H1 (cell line): Measurements from ENCODE around the gene ETFB. TPM values are rescaled to one million over a fixed set of nuclear protein-coding genes. Genes with fewer than 3 reads are reported as not detected.

ENCODE experiments used
- FOSL1 ChIP-seq: IDR thresholded peaks from 2 replicates; pipeline ENCODE4 v1.6.1; 2011; ENCODE audit warnings: mild to moderate bottlenecking, low read depth, low read length, moderate library complexity; ENCODE audit not compliant: insufficient read depth
- KDM5A ChIP-seq: fragments of 200-600 bp; IDR thresholded peaks from 2 replicates; pipeline ENCODE4 v1.7.1; 2012; ENCODE audit warnings: mild to moderate bottlenecking, low read length, inconsistent platforms, mixed read lengths
- NRF1 ChIP-seq: IDR thresholded peaks from 2 replicates; pipeline ENCODE4 v1.6.1; 2011; ENCODE audit warnings: mild to moderate bottlenecking, low read depth, low read length, improper control_type of control experiment
- polyA plus RNA-seq, 7 experiments: library from polyadenylated mRNA; depleted of rRNA in 3 of 7; stranded (reverse) in 5 of 7; unstranded in 2 of 7; fragments of >200 nt in 5 of 7; fragments of 200-250 nt in 2 of 7; gene quantifications; 1 replicate in 5 of 7; 2 replicates in 1 of 7; 4 replicates in 1 of 7; pipeline versions ENCODE4 v1.2.1 to v1.2.3, GENCODE V29; 2011 to 2013; ENCODE audit warnings: missing spikeins in 2 of 7, mixed read lengths in 2 of 7
- total RNA-seq: library from RNA; stranded (reverse); fragmentation: NEBNext Ultra II Directional; extraction: Animal tissue kit (Norgen Biotek cat#: 25700); gene quantifications from 2 replicates; pipeline ENCODE4 v1.2.1, GENCODE V29; 2021
- TF ChIP-seq, protein P1 (sequence below): fragments of 300-600 bp; sonication (generic); IDR thresholded peaks from 2 replicates; pipeline ENCODE4 v1.7.1; 2012; ENCODE audit warnings: low read length, moderate library complexity, mild to moderate bottlenecking, inconsistent platforms; ENCODE audit not compliant: insufficient replicate concordance
- TF ChIP-seq, protein P2 (sequence below): IDR thresholded peaks from 2 replicates; pipeline ENCODE4 v1.6.1; 2012; ENCODE audit warnings: inconsistent platforms

Gene ETFB
- total and polyA plus RNA-seq, 2 of the 8 experiments (the other 6 are each of a cell fraction or from before 2014, with no cell fraction given), result 40.0 to 66.5 TPM

DNA sequence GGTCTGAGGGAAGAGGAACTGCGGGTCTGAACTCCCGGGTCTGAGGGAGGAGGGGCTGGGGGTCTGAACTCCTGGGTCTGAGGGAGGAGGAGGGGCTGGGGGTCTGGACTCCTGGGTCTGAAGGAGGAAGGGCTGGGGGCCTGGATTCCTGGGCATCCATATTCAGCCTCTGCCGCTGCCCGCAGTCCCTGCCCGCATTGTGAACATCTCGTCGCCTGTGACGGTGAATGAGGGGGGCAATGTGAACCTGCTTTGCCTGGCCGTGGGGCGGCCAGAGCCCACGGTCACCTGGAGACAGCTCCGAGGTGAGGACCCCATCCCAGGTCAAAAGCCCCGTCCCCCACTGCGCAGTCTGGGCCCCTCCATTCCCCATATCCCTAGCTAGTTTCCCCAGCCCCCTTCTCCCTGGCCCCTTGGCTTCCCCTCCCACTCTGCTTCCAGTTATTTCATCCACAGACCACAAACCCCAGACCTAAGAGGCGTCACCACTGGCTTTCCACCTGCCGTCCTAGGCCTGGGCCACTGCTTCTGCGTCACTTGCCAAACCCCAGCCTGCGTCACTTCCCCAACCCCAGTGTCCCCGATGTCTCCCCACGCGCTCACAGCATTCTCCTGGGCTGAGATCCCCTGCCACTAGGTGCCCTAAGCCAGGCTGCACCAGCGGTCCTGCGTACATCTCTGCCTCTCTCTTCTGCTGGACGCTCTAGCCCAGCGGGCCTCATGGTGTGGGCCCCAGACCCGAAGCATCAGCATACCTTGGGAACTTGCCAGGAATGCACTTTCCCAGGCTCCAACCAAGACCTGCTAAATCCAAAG, 40.8 kb downstream of the ETFB start (continued):
- TF ChIP-seq, protein P1, sequence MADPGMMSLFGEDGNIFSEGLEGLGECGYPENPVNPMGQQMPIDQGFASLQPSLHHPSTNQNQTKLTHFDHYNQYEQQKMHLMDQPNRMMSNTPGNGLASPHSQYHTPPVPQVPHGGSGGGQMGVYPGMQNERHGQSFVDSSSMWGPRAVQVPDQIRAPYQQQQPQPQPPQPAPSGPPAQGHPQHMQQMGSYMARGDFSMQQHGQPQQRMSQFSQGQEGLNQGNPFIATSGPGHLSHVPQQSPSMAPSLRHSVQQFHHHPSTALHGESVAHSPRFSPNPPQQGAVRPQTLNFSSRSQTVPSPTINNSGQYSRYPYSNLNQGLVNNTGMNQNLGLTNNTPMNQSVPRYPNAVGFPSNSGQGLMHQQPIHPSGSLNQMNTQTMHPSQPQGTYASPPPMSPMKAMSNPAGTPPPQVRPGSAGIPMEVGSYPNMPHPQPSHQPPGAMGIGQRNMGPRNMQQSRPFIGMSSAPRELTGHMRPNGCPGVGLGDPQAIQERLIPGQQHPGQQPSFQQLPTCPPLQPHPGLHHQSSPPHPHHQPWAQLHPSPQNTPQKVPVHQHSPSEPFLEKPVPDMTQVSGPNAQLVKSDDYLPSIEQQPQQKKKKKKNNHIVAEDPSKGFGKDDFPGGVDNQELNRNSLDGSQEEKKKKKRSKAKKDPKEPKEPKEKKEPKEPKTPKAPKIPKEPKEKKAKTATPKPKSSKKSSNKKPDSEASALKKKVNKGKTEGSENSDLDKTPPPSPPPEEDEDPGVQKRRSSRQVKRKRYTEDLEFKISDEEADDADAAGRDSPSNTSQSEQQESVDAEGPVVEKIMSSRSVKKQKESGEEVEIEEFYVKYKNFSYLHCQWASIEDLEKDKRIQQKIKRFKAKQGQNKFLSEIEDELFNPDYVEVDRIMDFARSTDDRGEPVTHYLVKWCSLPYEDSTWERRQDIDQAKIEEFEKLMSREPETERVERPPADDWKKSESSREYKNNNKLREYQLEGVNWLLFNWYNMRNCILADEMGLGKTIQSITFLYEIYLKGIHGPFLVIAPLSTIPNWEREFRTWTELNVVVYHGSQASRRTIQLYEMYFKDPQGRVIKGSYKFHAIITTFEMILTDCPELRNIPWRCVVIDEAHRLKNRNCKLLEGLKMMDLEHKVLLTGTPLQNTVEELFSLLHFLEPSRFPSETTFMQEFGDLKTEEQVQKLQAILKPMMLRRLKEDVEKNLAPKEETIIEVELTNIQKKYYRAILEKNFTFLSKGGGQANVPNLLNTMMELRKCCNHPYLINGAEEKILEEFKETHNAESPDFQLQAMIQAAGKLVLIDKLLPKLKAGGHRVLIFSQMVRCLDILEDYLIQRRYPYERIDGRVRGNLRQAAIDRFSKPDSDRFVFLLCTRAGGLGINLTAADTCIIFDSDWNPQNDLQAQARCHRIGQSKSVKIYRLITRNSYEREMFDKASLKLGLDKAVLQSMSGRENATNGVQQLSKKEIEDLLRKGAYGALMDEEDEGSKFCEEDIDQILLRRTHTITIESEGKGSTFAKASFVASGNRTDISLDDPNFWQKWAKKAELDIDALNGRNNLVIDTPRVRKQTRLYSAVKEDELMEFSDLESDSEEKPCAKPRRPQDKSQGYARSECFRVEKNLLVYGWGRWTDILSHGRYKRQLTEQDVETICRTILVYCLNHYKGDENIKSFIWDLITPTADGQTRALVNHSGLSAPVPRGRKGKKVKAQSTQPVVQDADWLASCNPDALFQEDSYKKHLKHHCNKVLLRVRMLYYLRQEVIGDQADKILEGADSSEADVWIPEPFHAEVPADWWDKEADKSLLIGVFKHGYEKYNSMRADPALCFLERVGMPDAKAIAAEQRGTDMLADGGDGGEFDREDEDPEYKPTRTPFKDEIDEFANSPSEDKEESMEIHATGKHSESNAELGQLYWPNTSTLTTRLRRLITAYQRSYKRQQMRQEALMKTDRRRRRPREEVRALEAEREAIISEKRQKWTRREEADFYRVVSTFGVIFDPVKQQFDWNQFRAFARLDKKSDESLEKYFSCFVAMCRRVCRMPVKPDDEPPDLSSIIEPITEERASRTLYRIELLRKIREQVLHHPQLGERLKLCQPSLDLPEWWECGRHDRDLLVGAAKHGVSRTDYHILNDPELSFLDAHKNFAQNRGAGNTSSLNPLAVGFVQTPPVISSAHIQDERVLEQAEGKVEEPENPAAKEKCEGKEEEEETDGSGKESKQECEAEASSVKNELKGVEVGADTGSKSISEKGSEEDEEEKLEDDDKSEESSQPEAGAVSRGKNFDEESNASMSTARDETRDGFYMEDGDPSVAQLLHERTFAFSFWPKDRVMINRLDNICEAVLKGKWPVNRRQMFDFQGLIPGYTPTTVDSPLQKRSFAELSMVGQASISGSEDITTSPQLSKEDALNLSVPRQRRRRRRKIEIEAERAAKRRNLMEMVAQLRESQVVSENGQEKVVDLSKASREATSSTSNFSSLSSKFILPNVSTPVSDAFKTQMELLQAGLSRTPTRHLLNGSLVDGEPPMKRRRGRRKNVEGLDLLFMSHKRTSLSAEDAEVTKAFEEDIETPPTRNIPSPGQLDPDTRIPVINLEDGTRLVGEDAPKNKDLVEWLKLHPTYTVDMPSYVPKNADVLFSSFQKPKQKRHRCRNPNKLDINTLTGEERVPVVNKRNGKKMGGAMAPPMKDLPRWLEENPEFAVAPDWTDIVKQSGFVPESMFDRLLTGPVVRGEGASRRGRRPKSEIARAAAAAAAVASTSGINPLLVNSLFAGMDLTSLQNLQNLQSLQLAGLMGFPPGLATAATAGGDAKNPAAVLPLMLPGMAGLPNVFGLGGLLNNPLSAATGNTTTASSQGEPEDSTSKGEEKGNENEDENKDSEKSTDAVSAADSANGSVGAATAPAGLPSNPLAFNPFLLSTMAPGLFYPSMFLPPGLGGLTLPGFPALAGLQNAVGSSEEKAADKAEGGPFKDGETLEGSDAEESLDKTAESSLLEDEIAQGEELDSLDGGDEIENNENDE, result no peak
- TF ChIP-seq KDM5A, result no peak
- TF ChIP-seq FOSL1, result no peak
- TF ChIP-seq, protein P2, sequence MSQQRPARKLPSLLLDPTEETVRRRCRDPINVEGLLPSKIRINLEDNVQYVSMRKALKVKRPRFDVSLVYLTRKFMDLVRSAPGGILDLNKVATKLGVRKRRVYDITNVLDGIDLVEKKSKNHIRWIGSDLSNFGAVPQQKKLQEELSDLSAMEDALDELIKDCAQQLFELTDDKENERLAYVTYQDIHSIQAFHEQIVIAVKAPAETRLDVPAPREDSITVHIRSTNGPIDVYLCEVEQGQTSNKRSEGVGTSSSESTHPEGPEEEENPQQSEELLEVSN, result no peak
- TF ChIP-seq NRF1, result no peak
